Measurements from ENCODE around the gene CHAF1B.

Gene CHAF1B

GRCh38 chr21:36461277-36461917 lies 76.2 kb downstream of the CHAF1B start:
- H3K9ac ChIP-seq (ENCODE audit: low read depth, low read length) = no peak overlapping the region
- no peaks in the 10 kb centered on the region for H4K20me1 ChIP-seq (ENCODE audit: insufficient read depth, low read length)
- TF ChIP-seq EZH2 (IDR thresholded peaks at IDR 0.05; ENCODE audit: borderline replicate concordance, low read depth, low read length, severe bottlenecking) (no peak), CTCF (IDR thresholded peaks at IDR 0.05; ENCODE audit: borderline replicate concordance, extremely low read depth, low read length, poor library complexity, severe bottlenecking) (no peak)
- H3K79me2 ChIP-seq (ENCODE audit: insufficient read depth, low read length) = no peaks in the 10 kb centered on the region
- no peaks in the 10 kb centered on the region for H3K36me3 ChIP-seq (ENCODE audit: insufficient read depth, low read length)
- H3K4me3 ChIP-seq (ENCODE audit: low read depth in 1 of 2, low read length in 2 of 2) = no peak overlapping the region
- no peak overlapping the region for H3K4me2 ChIP-seq (ENCODE audit: insufficient read depth, low read length)
- no peaks in the 10 kb centered on the region for H3K4me1 ChIP-seq (ENCODE audit: insufficient read depth, low read length)
- no peak overlapping the region for H2AFZ ChIP-seq (ENCODE audit: low read depth, low read length)
- no peak for DNase-seq
- ATAC-seq (ENCODE audit: insufficient read depth, low read depth) = no peak
- no peaks in the 10 kb centered on the region for H3K9me3 ChIP-seq (ENCODE audit: insufficient read depth, low read length, severe bottlenecking)
- H3K27ac ChIP-seq (ENCODE audit: low read length) = no peak overlapping the region
- H3K27me3 ChIP-seq (ENCODE audit: insufficient read depth, low read length, poor library complexity) = no peaks in the 10 kb centered on the region

GRCh38 chr21:36461918-36462486 lies 76.8 kb downstream of the CHAF1B start:
- H3K4me3 ChIP-seq (ENCODE audit: low read depth in 1 of 2, low read length in 2 of 2) = no peak overlapping the region
- no peak overlapping the region for H3K4me2 ChIP-seq (ENCODE audit: insufficient read depth, low read length)
- H3K9ac ChIP-seq (ENCODE audit: low read depth, low read length) = no peak overlapping the region
- no peaks in the 10 kb centered on the region for H3K9me3 ChIP-seq (ENCODE audit: insufficient read depth, low read length, severe bottlenecking)
- H3K4me1 ChIP-seq (ENCODE audit: insufficient read depth, low read length) = no peaks in the 10 kb centered on the region
- no peak for TF ChIP-seq CTCF (IDR thresholded peaks at IDR 0.05; ENCODE audit: borderline replicate concordance, extremely low read depth, low read length, poor library complexity, severe bottlenecking)
- H3K27me3 ChIP-seq (ENCODE audit: insufficient read depth, low read length, poor library complexity) = no peaks in the 10 kb centered on the region
- H4K20me1 ChIP-seq (ENCODE audit: insufficient read depth, low read length) = no peaks in the 10 kb centered on the region
- DNase-seq (no peak), ATAC-seq (ENCODE audit: insufficient read depth, low read depth) (no peak)
- H3K79me2 ChIP-seq (ENCODE audit: insufficient read depth, low read length) = no peaks in the 10 kb centered on the region
- no peaks in the 10 kb centered on the region for H3K36me3 ChIP-seq (ENCODE audit: insufficient read depth, low read length)
- no peak overlapping the region for H3K27ac ChIP-seq (ENCODE audit: low read length)
- H2AFZ ChIP-seq (ENCODE audit: low read depth, low read length) = no peak overlapping the region

- no peaks in the 10 kb centered on the region for H3K79me2 ChIP-seq (ENCODE audit: insufficient read depth, low read length)
- DNase-seq (no peak), ATAC-seq (ENCODE audit: insufficient read depth, low read depth) (no peak)
- no peaks in the 10 kb centered on the region for H3K4me1 ChIP-seq (ENCODE audit: insufficient read depth, low read length)
- no peak overlapping the region for H3K9ac ChIP-seq (ENCODE audit: low read depth, low read length)
- H3K27ac ChIP-seq (ENCODE audit: low read length) = no peak overlapping the region
- no peak overlapping the region for H3K4me2 ChIP-seq (ENCODE audit: insufficient read depth, low read length)
- TF ChIP-seq EZH2 (IDR thresholded peaks at IDR 0.05; ENCODE audit: borderline replicate concordance, low read depth, low read length, severe bottlenecking) = no peak
- TF ChIP-seq CTCF (IDR thresholded peaks at IDR 0.05; ENCODE audit: borderline replicate concordance, extremely low read depth, low read length, poor library complexity, severe bottlenecking) = no peak
- H3K4me3 ChIP-seq (ENCODE audit: low read depth in 1 of 2, low read length in 2 of 2) = no peak overlapping the region
- H4K20me1 ChIP-seq (ENCODE audit: insufficient read depth, low read length) = no peaks in the 10 kb centered on the region
- H3K27me3 ChIP-seq (ENCODE audit: insufficient read depth, low read length, poor library complexity) = no peaks in the 10 kb centered on the region
- no peaks in the 10 kb centered on the region for H3K36me3 ChIP-seq (ENCODE audit: insufficient read depth, low read length)
- H2AFZ ChIP-seq (ENCODE audit: low read depth, low read length) = no peak overlapping the region
- H3K9me3 ChIP-seq (ENCODE audit: insufficient read depth, low read length, severe bottlenecking) = no peaks in the 10 kb centered on the region
Observed at GRCh38 chr21:36463204-36463603, 78.0 kb downstream of the CHAF1B start.
